ENCODE measurements around the gene TIMM17A.

GRCh38 chr1:201937624-201938213 lies 17.6 kb upstream of the TIMM17A start:
- TF ChIP-seq CTCF (IDR thresholded peaks at IDR 0.05): no peak
- TF ChIP-seq POLR2A (IDR thresholded peaks at IDR 0.05): no peak
